ENCODE measurements around the gene RBM42. TPM values are rescaled to one million over a fixed set of nuclear protein-coding genes. Genes with fewer than 3 reads are reported as not detected.
A peak's percentile ranks its signal among the peaks of the same experiment; 100 is the strongest.

Gene RBM42
- total and polyA plus RNA-seq, 9 of the 15 experiments (the other 6 are each of a cell fraction or from before 2014, with no cell fraction given): 5.7 to 149 (median 32.4) TPM

DNA sequence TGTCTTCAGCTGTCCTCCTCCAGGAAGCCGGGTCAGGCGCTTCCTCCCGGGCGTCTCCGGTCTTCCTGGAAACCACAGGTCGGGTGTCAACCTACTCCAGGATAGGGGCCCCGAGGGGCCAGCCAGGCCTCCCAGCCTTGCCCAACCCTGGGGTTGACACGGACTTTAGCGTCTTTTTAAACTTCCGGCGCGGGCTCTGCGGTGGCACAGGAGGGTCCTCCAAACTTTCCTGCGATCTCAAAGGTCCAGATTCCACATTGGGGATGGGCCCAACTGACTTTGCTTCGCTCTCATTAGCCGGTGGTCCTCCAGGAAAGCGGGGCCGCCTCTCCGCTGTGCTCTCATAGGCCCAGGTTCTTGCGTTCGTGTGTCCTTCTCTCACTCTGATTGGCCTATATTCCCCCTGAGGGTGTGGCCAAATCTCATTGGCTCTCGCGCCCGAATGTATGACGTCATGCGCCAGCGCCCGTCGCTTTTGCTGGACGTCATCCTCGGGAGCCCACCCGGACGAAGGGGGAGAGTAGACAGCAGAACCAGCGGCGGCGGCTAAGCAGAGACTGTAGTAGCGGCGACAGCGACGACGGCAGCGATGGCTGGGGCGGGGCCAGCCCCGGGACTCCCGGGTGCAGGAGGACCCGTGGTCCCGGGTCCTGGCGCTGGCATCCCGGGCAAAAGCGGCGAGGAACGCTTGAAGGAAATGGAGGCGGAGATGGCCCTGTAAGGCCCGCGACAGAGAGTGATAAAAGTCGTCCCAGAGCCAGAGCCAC is at the start of gene RBM42 (continued):
- TF ChIP-seq ZNF311 (CRISPR knock-in tag; IDR thresholded peaks at IDR 0.05): 0 out of 2 replicates have a peak, but pooled peaks have one; percentile 58
- TF ChIP-seq MGA (IDR thresholded peaks at IDR 0.05): no peak; the same call in 1 of the 2 replicates
- no peak for TF ChIP-seq TCF3 (CRISPR knock-in tag; IDR thresholded peaks at IDR 0.05)
- no peak for TF ChIP-seq ZBTB17 (CRISPR knock-in tag; IDR thresholded peaks at IDR 0.05)
- no peak for TF ChIP-seq BDP1 (IDR thresholded peaks at IDR 0.05; ENCODE audit: insufficient read depth, insufficient read length)
- TF ChIP-seq NR1H2 (CRISPR knock-in tag; IDR thresholded peaks at IDR 0.05): no peak
- TF ChIP-seq LCOR (CRISPR knock-in tag; IDR thresholded peaks at IDR 0.05): peak; percentile 53
- peak; percentile 100 for TF ChIP-seq MTA1 (IDR thresholded peaks at IDR 0.05; ENCODE audit: borderline replicate concordance)
- no peak for TF ChIP-seq GTF2B (IDR thresholded peaks at IDR 0.05; ENCODE audit: extremely low read depth, insufficient read length)
- TF ChIP-seq SAFB (IDR thresholded peaks at IDR 0.05; ENCODE audit: borderline replicate concordance, low read depth, low read length): no peak
- TF ChIP-seq ARID2 (IDR thresholded peaks at IDR 0.05): no peak
- TF ChIP-seq HIVEP1 (CRISPR knock-in tag; IDR thresholded peaks at IDR 0.05): no peak
- TF ChIP-seq SMAD4 (CRISPR knock-in tag; conservative IDR thresholded peaks at IDR 0.05): no peak; the same call in 1 of the 2 replicates
- peak; percentile 56 for TF ChIP-seq NR2C1 (IDR thresholded peaks at IDR 0.05)
- peak; percentile 30; the same call in 1 of the 2 replicates for TF ChIP-seq NR2C1 (tag; IDR thresholded peaks at IDR 0.05)
- no peak for TF ChIP-seq PHB (CRISPR knock-in tag; IDR thresholded peaks at IDR 0.05)
- no peak for TF ChIP-seq ZNF79 (CRISPR knock-in tag; IDR thresholded peaks at IDR 0.05; ENCODE audit: low read depth)
- peak; percentile 68 for TF ChIP-seq ELF1 (tag; IDR thresholded peaks at IDR 0.05)
- TF ChIP-seq CBFA2T2 (conservative IDR thresholded peaks at IDR 0.05): no peak

Data from K562 (cell line).